Measurements from ENCODE around the gene KRT3.

- TF ChIP-seq, protein P1, sequence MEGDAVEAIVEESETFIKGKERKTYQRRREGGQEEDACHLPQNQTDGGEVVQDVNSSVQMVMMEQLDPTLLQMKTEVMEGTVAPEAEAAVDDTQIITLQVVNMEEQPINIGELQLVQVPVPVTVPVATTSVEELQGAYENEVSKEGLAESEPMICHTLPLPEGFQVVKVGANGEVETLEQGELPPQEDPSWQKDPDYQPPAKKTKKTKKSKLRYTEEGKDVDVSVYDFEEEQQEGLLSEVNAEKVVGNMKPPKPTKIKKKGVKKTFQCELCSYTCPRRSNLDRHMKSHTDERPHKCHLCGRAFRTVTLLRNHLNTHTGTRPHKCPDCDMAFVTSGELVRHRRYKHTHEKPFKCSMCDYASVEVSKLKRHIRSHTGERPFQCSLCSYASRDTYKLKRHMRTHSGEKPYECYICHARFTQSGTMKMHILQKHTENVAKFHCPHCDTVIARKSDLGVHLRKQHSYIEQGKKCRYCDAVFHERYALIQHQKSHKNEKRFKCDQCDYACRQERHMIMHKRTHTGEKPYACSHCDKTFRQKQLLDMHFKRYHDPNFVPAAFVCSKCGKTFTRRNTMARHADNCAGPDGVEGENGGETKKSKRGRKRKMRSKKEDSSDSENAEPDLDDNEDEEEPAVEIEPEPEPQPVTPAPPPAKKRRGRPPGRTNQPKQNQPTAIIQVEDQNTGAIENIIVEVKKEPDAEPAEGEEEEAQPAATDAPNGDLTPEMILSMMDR (conservative IDR thresholded peaks at IDR 0.05; ENCODE audit: low read depth, low read length) = no peak
- no peak for TF ChIP-seq EZH2 (IDR thresholded peaks at IDR 0.05; ENCODE audit: borderline replicate concordance, low read depth, low read length, poor library complexity, severe bottlenecking)
Observed at GRCh38 chr12:52783563-52784316, 12.2 kb downstream of the KRT3 start.
